Ishikawa (cell line): ENCODE results near the gene TRIM4.

Experiments used
- CREB1 ChIP-seq: IDR thresholded peaks from 2 replicates; pipeline ENCODE4 v1.6.1; 2012; ENCODE audit warnings: low read depth
- EP300 ChIP-seq: IDR thresholded peaks from 2 replicates; pipeline ENCODE4 v1.6.1; 2012; ENCODE audit warnings: borderline replicate concordance
- FOXM1 ChIP-seq: IDR thresholded peaks from 2 replicates; pipeline ENCODE4 v1.6.1; 2012; ENCODE audit warnings: low read depth, borderline replicate concordance
- TAF1 ChIP-seq: IDR thresholded peaks from 2 replicates; pipeline ENCODE4 v1.6.1; 2012; ENCODE audit warnings: low read depth, mild to moderate bottlenecking
- TCF12 ChIP-seq: IDR thresholded peaks from 2 replicates; pipeline ENCODE4 v1.6.1; 2012; ENCODE audit warnings: low read depth

GRCh38 chr7:99958564-99959227, 39.4 kb upstream of the TRIM4 start:
- no peak for TF ChIP-seq FOXM1
- no peak for TF ChIP-seq TCF12
- TF ChIP-seq TAF1: no peak
- TF ChIP-seq EP300: no peak
- TF ChIP-seq CREB1: no peak
